B cell (primary cell): ENCODE results near the gene TNFSF8. TPM values are rescaled to one million over a fixed set of nuclear protein-coding genes. Genes with fewer than 3 reads are reported as not detected.

Experiments
- ATAC-seq: fragments of 200-7000 bp; cut with Tn5 transposase; one replicate; pipeline ENCODE4 v1.10.0; 2021; ENCODE audit warnings: low read depth, mild to moderate bottlenecking, moderate number of reproducible peaks, moderate library complexity
- CTCF ChIA-PET: fragments of 350-600 bp; sonication (Branson Sonifier 250); formaldehyde crosslinking; loops from one replicate; lab custom pipeline; 2021; ENCODE audit warnings: antibody characterized with exemption, inconsistent platforms; lab: Charles Lee
- POLR2A ChIA-PET: fragments of 350-600 bp; sonication (Branson Sonifier 250); formaldehyde crosslinking; loops from one replicate; lab custom pipeline; 2021; ENCODE audit warnings: antibody characterized with exemption; lab: Charles Lee
- DNase-seq: peaks from one replicate; pipeline ENCODE4 v3.0.0; 2013
- H2AFZ ChIP-seq: 2 replicates; pipeline ENCODE4 v1.6.1; 2012; ENCODE audit warnings: mild to moderate bottlenecking, low read depth, low read length; ENCODE audit not compliant: insufficient read depth, poor library complexity, severe bottlenecking
- H3K27ac ChIP-seq, 2 donors: 1 replicate in 1 of 2; 2 replicates in 1 of 2; pipeline ENCODE4 v1.5.1; 2012 to 2013; ENCODE audit warnings: low read length in 2 of 2, mild to moderate bottlenecking in 2 of 2, moderate library complexity in 1 of 2
- H3K27me3 ChIP-seq, 4 experiments: fragments of 200-600 bp in 1 of 4; sonication (generic) in 1 of 4; replicated peaks in 1 of 4; 1 replicate in 2 of 4; 2 replicates in 2 of 4; pipeline versions ENCODE4 v1.6.1 to v1.7.0; 2013 to 2016; ENCODE audit warnings: low read length in 3 of 4, mild to moderate bottlenecking in 2 of 4, mixed read lengths in 1 of 4, moderate library complexity in 1 of 4; ENCODE audit not compliant: insufficient read depth in 4 of 4, control insufficient read depth in 3 of 4; ENCODE audit errors: control extremely low read depth in 1 of 4
- H3K36me3 ChIP-seq, 2 experiments: replicated peaks in 1 of 2; 1 replicate in 1 of 2; 2 replicates in 1 of 2; pipeline versions ENCODE4 v1.6.1 to v1.7.1; 2013; ENCODE audit warnings: low read length in 1 of 2; ENCODE audit not compliant: insufficient read depth in 2 of 2, control insufficient read depth in 1 of 2; ENCODE audit errors: control extremely low read depth in 1 of 2, extremely low read depth in 1 of 2
- H3K4me1 ChIP-seq, 2 donors: fragments of 200-600 bp in 1 of 2; sonication (generic) in 1 of 2; 1 replicate in 1 of 2; 2 replicates in 1 of 2; pipeline versions ENCODE4 v1.5.1 to v1.6.1; 2013 to 2017; ENCODE audit warnings: low read length in 2 of 2; ENCODE audit not compliant: control insufficient read depth in 2 of 2, insufficient read depth in 2 of 2
- H3K4me2 ChIP-seq: replicated peaks from 2 replicates; pipeline ENCODE3; 2012; ENCODE audit warnings: mild to moderate bottlenecking, low read depth, low read length; ENCODE audit not compliant: poor library complexity, severe bottlenecking
- H3K4me3 ChIP-seq, 5 experiments: fragments of 200-600 bp in 1 of 5; sonication (generic) in 1 of 5; 1 replicate in 3 of 5; 2 replicates in 2 of 5; pipeline versions ENCODE4 v1.5.1 to v1.7.0; 2011 to 2016; ENCODE audit warnings: low read length in 4 of 5, mild to moderate bottlenecking in 4 of 5, low read depth in 2 of 5, control low read depth in 1 of 5, moderate library complexity in 1 of 5; ENCODE audit not compliant: insufficient read depth in 1 of 5; ENCODE audit errors: control extremely low read depth in 1 of 5, extremely low read depth in 1 of 5
- H3K79me2 ChIP-seq: fragments of 200-600 bp; sonication (generic); one replicate; pipeline ENCODE4 v1.6.0; 2016; ENCODE audit warnings: low read length; ENCODE audit not compliant: control insufficient read depth, insufficient read depth
- H3K9ac ChIP-seq: fragments of 200-600 bp; sonication (generic); 2 replicates; pipeline ENCODE4 v1.6.1; 2017; ENCODE audit warnings: mild to moderate bottlenecking, low read length, moderate library complexity
- H3K9me3 ChIP-seq, 3 donors: one replicate each; pipeline versions ENCODE4 v1.6.1 to v1.7.1; 2013; ENCODE audit warnings: low read length in 2 of 3; ENCODE audit not compliant: control insufficient read depth in 2 of 3, insufficient read depth in 1 of 3; ENCODE audit errors: control extremely low read depth in 1 of 3
- H4K20me1 ChIP-seq: 2 replicates; pipeline ENCODE4 v1.6.0; 2012; ENCODE audit warnings: mild to moderate bottlenecking, low read length; ENCODE audit not compliant: insufficient read depth, control insufficient read depth, poor library complexity, severe bottlenecking
- H3K27ac Mint-ChIP-seq: one replicate; pipeline ENCODE4 v1.8.0; 2021; ENCODE audit warnings: mixed read lengths
- H3K27me3 Mint-ChIP-seq: one replicate; pipeline ENCODE4 v1.8.0; 2021; ENCODE audit warnings: mixed read lengths
- H3K4me1 Mint-ChIP-seq: one replicate; pipeline ENCODE4 v1.8.0; 2021; ENCODE audit warnings: mixed read lengths
- H3K4me3 Mint-ChIP-seq: one replicate; pipeline ENCODE4 v1.8.0; 2021; ENCODE audit warnings: mixed read lengths
- H3K9me3 Mint-ChIP-seq: one replicate; pipeline ENCODE4 v1.8.0; 2022; ENCODE audit warnings: mixed read lengths; ENCODE audit not compliant: insufficient read depth
- EZH2 ChIP-seq: IDR thresholded peaks from 2 replicates; pipeline ENCODE4 v1.6.1; 2012; ENCODE audit warnings: borderline replicate concordance, low read depth, mild to moderate bottlenecking, moderate library complexity, low read length; ENCODE audit not compliant: insufficient read depth, poor library complexity, severe bottlenecking
- WGBS: methylation state at CpG from one replicate; pipeline ENCODE4 v1.1.5; 2013; ENCODE audit warnings: missing lambda C conversion rate; ENCODE audit not compliant: insufficient coverage; 5-methylcytosine and 5-hydroxymethylcytosine counted together
- intact Hi-C: fragments of 100-400 bp; cut with micrococcal nuclease; formaldehyde crosslinking; loops from one replicate; pipeline ENCODE4 v1.10.0; 2022
- polyA plus RNA-seq: library from polyadenylated mRNA; depleted of rRNA; stranded (reverse); fragments of >200 nt; gene quantifications from 2 replicates; pipeline ENCODE4 v1.2.3, GENCODE V29; 2012
- total RNA-seq, 2 donors: library from RNA; stranded (reverse); fragments of 120-200 nt in 1 of 2; gene quantifications; 1 replicate in 1 of 2; 2 replicates in 1 of 2; pipeline versions ENCODE4 v1.2.3 to v1.2.4, GENCODE V29; 2013 to 2022
- TF ChIP-seq, protein P1 (sequence below): fragments of 200-600 bp; IDR thresholded peaks from one replicate; pipeline ENCODE4 v1.8.0; 2022; ENCODE audit warnings: antibody characterized with exemption, mild to moderate bottlenecking

Gene TNFSF8
- total and polyA plus RNA-seq, 2 donors (not counting 1 experiment from before 2014, with no cell fraction given), result 1.6 to 2.6 TPM

DNA sequence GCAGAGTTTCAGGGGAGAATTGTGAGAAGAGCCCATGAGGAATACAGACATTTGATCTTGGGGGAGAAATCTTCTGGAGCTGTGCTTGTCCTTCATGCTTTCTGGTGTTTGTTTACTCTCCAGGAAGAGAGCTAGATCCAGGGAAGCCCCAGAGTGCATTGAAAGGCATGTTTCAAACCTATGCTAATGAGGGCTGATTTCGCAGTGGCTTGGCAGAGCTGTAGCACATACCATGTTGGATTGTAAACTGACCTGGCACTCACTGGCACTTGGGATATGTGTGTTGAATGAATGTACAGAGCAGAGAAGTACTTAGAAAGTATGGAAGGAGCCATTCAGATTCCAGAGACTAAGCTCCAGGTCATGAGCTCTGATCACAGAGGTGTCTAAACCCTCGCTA lies 30.9 kb downstream of the TNFSF8 start:
- ChIA-PET POLR2A (interaction anchor here (0.6 kb wide), 1 partner anchor 30 kb away, joined by 5 read pairs; no protein-coding TSS in a partner anchor), CTCF (interaction anchor here (0.8 to 2.0 kb wide), 6 partner anchors 7 to 162 kb away, joined by 3 to 13 read pairs (median 4); no protein-coding TSS in a partner anchor)
- TF ChIP-seq, protein P1, sequence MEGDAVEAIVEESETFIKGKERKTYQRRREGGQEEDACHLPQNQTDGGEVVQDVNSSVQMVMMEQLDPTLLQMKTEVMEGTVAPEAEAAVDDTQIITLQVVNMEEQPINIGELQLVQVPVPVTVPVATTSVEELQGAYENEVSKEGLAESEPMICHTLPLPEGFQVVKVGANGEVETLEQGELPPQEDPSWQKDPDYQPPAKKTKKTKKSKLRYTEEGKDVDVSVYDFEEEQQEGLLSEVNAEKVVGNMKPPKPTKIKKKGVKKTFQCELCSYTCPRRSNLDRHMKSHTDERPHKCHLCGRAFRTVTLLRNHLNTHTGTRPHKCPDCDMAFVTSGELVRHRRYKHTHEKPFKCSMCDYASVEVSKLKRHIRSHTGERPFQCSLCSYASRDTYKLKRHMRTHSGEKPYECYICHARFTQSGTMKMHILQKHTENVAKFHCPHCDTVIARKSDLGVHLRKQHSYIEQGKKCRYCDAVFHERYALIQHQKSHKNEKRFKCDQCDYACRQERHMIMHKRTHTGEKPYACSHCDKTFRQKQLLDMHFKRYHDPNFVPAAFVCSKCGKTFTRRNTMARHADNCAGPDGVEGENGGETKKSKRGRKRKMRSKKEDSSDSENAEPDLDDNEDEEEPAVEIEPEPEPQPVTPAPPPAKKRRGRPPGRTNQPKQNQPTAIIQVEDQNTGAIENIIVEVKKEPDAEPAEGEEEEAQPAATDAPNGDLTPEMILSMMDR, result no peak
- TF ChIP-seq EZH2, result no peak
- Histone ChIP-seq H3K4me3 (no peak overlapping the region), H3K4me1 (peaks cover 53 to 64% of the 10 kb centered on the region in 2 donors), H3K9me3 (no peaks in the 10 kb centered on the region), H2AFZ (no peak overlapping the region), H4K20me1 (no peaks in the 10 kb centered on the region), H3K79me2 (no peaks in the 10 kb centered on the region), H3K27ac (no peak overlapping the region), H3K27me3 (no peaks in the 10 kb centered on the region), H3K4me2 (peak overlapping the region; percentile 70), H3K9ac (no peak overlapping the region), H3K36me3 (peaks cover 1 to 3% of the 10 kb centered on the region in 2 experiments)
- DNase-seq (no peak), ATAC-seq (no peak)
- Mint-ChIP-seq H3K9me3 (no peaks in the 10 kb centered on the region), H3K27me3 (no peaks in the 10 kb centered on the region), H3K4me3 (no peak overlapping the region), H3K4me1 (peaks cover 37% of the 10 kb centered on the region), H3K27ac (no peak overlapping the region)
- 100% methylated on average over 1 of the region's 2 CpGs for WGBS
- intact Hi-C loops, result no loop called here

DNA sequence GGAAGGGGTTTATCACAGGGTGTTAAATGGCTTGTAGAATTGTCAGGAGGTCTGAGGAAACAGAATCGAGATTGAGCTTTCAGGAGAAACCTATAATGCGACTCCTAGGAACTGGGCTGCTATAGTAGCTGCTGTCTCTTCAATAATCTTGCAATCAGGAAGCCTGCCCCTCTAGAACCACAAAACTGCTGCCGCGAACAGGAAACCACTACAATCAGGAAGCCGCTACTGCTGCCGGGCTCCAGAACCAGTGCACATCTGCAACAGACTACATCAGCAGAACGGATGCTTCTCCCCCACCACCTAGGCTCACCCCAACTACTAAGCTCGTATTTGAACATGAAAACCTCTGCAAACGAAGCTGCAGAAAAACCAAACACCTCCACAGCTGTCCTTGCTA lies 31.6 kb downstream of the TNFSF8 start:
- peaks cover 44% of the 10 kb centered on the region for H3K4me1 Mint-ChIP-seq
- TF ChIP-seq, protein P1, result no peak
- TF ChIP-seq EZH2, result no peak
- no peaks in the 10 kb centered on the region for H3K9me3 Mint-ChIP-seq
- peak; percentile 80 for DNase-seq
- no peaks in the 10 kb centered on the region for H3K79me2 ChIP-seq
- no peaks in the 10 kb centered on the region for H3K27me3 Mint-ChIP-seq
- H3K36me3 ChIP-seq, result peaks cover 1 to 3% of the 10 kb centered on the region in 2 experiments
- ATAC-seq, result peak; percentile 85
- no peaks in the 10 kb centered on the region for H3K27me3 ChIP-seq
- H3K4me1 ChIP-seq, result peaks cover 61 to 72% of the 10 kb centered on the region in 2 donors
- peak overlapping the region in 1 of 2 donors; percentile 14 for H3K27ac ChIP-seq
- CTCF ChIA-PET, result interaction anchor here (1.2 to 2.0 kb wide), 7 partner anchors 8 to 218 kb away, joined by 3 to 13 read pairs (median 5); no protein-coding TSS in a partner anchor
- no peak overlapping the region for H3K4me3 Mint-ChIP-seq
- no peak overlapping the region for H2AFZ ChIP-seq
- H3K4me3 ChIP-seq, result peak overlapping the region in 2 of 5 experiments; percentile 33 to 36
- POLR2A ChIA-PET, result interaction anchor here (0.5 to 0.6 kb wide), 3 partner anchors 31 to 447 kb away, joined by 3 to 5 read pairs (median 4); no protein-coding TSS in a partner anchor
- no peaks in the 10 kb centered on the region for H3K9me3 ChIP-seq
- 0% methylated on average over 9 of the region's 9 CpGs for WGBS
- no peak overlapping the region for H3K27ac Mint-ChIP-seq
- H3K9ac ChIP-seq, result peak overlapping the region; percentile 33
- H3K4me2 ChIP-seq, result peak overlapping the region; percentile 70
- H4K20me1 ChIP-seq, result no peaks in the 10 kb centered on the region
- intact Hi-C loops, result no loop called here
